CD4-positive, alpha-beta T cell treated with Interleukin-10 for 1 hour (primary cell): ENCODE measurements around the gene ARSK.

Experiments used
- DNase-seq: peaks from one replicate; pipeline ENCODE4 v3.0.0-alpha.2; 2020

The ARSK gene

GRCh38 chr5:95565280-95565920 is 10.5 kb downstream of the ARSK start:
- DNase-seq = no peak

- DNase-seq = no peak
Measured at GRCh38 chr5:95572016-95572415, 17.1 kb downstream of the ARSK start.

GRCh38 chr5:95581576-95581975 is 26.7 kb downstream of the ARSK start:
- no peak for DNase-seq

GRCh38 chr5:95583992-95584391 is 29.1 kb downstream of the ARSK start:
- no peak for DNase-seq

- no peak for DNase-seq
Measured at GRCh38 chr5:95590880-95591279, 36.0 kb downstream of the ARSK start.

GRCh38 chr5:95591490-95591901 is 36.6 kb downstream of the ARSK start:
- no peak for DNase-seq

GRCh38 chr5:95595289-95595931 is 40.5 kb downstream of the ARSK start:
- DNase-seq = no peak

GRCh38 chr5:95599252-95599651 is 44.4 kb downstream of the ARSK start:
- DNase-seq = no peak

- DNase-seq = no peak
Measured at GRCh38 chr5:95600557-95600956, 45.7 kb downstream of the ARSK start.

GRCh38 chr5:95605786-95606185 is 50.9 kb downstream of the ARSK start:
- no peak for DNase-seq

- DNase-seq = no peak
Measured at GRCh38 chr5:95606419-95606818, 51.5 kb downstream of the ARSK start.

GRCh38 chr5:95609711-95610110 is 54.8 kb downstream of the ARSK start:
- no peak for DNase-seq

GRCh38 chr5:95610546-95610945 is 55.6 kb downstream of the ARSK start:
- no peak for DNase-seq

- no peak for DNase-seq
Measured at GRCh38 chr5:95611396-95611795, 56.5 kb downstream of the ARSK start.

- no peak for DNase-seq
Measured at GRCh38 chr5:95613514-95613913, 58.6 kb downstream of the ARSK start.

GRCh38 chr5:95615164-95615467 is 60.2 kb downstream of the ARSK start:
- DNase-seq = no peak

- no peak for DNase-seq
Measured at GRCh38 chr5:95617057-95617456, 62.2 kb downstream of the ARSK start.

GRCh38 chr5:95619096-95619495 is 64.2 kb downstream of the ARSK start:
- no peak for DNase-seq

GRCh38 chr5:95619514-95620029 is 64.7 kb downstream of the ARSK start:
- no peak for DNase-seq

GRCh38 chr5:95620030-95620869 is 65.3 kb downstream of the ARSK start, which contains the start of gene GPR150:
GPR150 (plus strand) TSS chr5:95620087; CDS start chr5:95620276, 189 bp downstream.
- DNase-seq = peak; percentile 60

GRCh38 chr5:95620870-95621838 is 66.3 kb downstream of the ARSK start:
- peak; percentile 41 for DNase-seq

GRCh38 chr5:95621839-95622629 is 67.1 kb downstream of the ARSK start:
- peak; percentile 65 for DNase-seq
